ENCODE results near the gene PPP1R8. TPM values are rescaled to one million over a fixed set of nuclear protein-coding genes. Genes with fewer than 3 reads are reported as not detected.

The PPP1R8 gene
- total RNA-seq (47.1 and 58.7 TPM in 2 replicates), polyA plus RNA-seq (13.2 and 13.7 TPM in 2 replicates)

DNA sequence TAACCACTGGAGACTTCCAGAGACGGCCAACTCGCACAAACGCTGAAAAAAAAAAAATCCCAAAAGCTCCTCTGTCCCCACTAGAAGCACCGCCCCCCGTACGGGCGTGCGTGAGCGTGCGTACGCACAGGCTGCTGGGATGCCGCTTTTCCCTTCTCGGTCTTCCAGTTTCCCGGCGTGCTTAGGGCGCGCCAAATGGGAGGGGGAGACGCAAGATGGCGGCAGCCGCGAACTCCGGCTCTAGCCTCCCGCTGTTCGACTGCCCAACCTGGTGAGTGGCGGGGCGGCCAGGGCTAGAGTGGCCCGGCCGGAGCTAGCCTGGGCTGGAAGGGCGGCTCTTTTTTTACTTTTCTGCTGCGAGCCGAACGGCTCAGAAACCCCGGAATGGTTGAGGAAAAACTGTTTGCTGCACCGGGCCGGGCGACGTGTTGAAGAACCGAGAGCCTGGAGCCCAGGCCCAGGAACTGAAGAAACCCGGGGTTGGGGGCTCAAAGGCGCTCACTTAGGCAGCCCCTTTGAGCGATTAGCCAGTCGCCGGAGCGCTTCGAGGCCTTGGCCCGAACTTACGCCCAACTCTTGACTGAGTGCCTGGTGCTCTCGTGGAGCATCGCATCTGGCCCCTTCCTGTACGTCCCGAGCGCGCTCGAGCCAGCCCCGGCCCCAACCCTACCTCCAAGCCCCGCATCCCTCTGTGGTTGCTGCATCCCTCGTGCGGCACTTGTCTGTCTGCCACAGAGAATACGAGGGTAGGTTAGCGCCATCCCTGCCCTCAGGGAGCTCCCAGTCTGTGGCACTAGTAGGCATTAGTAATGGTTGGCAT lies at the start of gene PPP1R8:
TSS of gene PPP1R8 (plus strand) at position 162 of the 820 bp plus-strand sequence. CDS start at position 216, 54 bp downstream.
- no peaks in the 10 kb centered on the region for H3K9me3 ChIP-seq (ENCODE audit: low read depth)

DNA sequence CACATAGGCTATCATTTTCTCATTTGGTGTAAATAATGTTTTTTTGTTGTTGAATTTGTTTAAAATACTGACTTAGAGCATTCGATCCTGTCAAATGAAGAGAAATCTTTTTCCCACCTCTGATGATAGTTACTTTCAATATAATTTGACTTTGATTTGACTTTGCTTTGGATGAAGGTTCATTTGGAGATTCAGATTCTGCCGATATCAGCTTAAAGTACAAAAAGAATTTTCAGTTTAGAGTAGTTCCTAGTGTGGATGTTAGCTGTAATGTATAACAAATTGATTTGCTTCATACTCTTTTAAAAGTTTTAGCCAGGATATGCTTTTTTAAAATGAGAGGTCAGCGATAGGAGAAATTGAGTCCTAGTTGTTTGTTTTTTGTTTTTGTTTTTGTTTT lies 47.6 kb upstream of the PPP1R8 start:
- Histone ChIP-seq H3K4me3 (no peak overlapping the region), H3K27ac (no peak overlapping the region), H3K9me3 (ENCODE audit: low read depth) (no peaks in the 10 kb centered on the region), H3K27me3 (no peaks in the 10 kb centered on the region), H3K4me1 (ENCODE audit: low read depth) (peaks cover 3% of the 10 kb centered on the region), H3K36me3 (no peaks in the 10 kb centered on the region)
- TF ChIP-seq, protein P1, sequence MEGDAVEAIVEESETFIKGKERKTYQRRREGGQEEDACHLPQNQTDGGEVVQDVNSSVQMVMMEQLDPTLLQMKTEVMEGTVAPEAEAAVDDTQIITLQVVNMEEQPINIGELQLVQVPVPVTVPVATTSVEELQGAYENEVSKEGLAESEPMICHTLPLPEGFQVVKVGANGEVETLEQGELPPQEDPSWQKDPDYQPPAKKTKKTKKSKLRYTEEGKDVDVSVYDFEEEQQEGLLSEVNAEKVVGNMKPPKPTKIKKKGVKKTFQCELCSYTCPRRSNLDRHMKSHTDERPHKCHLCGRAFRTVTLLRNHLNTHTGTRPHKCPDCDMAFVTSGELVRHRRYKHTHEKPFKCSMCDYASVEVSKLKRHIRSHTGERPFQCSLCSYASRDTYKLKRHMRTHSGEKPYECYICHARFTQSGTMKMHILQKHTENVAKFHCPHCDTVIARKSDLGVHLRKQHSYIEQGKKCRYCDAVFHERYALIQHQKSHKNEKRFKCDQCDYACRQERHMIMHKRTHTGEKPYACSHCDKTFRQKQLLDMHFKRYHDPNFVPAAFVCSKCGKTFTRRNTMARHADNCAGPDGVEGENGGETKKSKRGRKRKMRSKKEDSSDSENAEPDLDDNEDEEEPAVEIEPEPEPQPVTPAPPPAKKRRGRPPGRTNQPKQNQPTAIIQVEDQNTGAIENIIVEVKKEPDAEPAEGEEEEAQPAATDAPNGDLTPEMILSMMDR (IDR thresholded peaks at IDR 0.05; ENCODE audit: low read depth, low read length), result no peak
- DNase-seq (ENCODE audit: low read depth in 1 of 2, low spot score in 1 of 2), result no peak

More for the DNA sequence above, at the start of gene PPP1R8:
- peaks cover 7% of the 10 kb centered on the region for H3K4me1 ChIP-seq (ENCODE audit: low read depth)
- peak within 1 kb of the TSS; percentile 95 for H3K27ac ChIP-seq
- peak within 1 kb of the TSS; percentile 71 for H3K4me3 ChIP-seq
- DNase-seq (ENCODE audit: low read depth in 1 of 2, low spot score in 1 of 2), result peak; percentile 97 to 98
- H3K27me3 ChIP-seq, result no peaks in the 10 kb centered on the region
- H3K36me3 ChIP-seq, result peaks cover 9% of the 10 kb centered on the region
- TF ChIP-seq, protein P1 (IDR thresholded peaks at IDR 0.05; ENCODE audit: low read depth, low read length), result no peak

DNA sequence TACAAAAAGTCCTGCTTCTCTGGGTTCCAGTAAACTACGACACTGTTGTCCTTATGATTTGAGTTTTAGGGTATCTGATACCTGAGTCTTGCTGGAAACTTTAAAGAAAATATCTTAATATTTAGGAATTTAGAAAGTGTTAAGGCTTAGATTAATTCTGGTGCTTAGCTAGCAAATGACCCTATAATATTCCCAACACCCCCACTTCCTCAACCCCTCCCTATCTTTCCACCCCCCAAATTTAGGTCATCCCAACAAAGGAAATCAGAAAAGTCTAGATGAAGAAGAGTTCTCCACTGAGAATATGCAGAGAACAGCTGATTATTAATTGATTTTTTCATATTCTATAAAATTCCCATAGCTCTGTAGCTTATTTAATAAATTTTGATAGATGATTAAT lies 45.9 kb upstream of the PPP1R8 start:
- Histone ChIP-seq H3K36me3 (no peaks in the 10 kb centered on the region), H3K27me3 (no peaks in the 10 kb centered on the region), H3K27ac (no peak overlapping the region), H3K4me3 (no peak overlapping the region), H3K4me1 (ENCODE audit: low read depth) (peaks cover 9% of the 10 kb centered on the region), H3K9me3 (ENCODE audit: low read depth) (no peaks in the 10 kb centered on the region)
- DNase-seq (ENCODE audit: low read depth in 1 of 2, low spot score in 1 of 2), result no peak
- TF ChIP-seq, protein P1 (IDR thresholded peaks at IDR 0.05; ENCODE audit: low read depth, low read length), result no peak

DNA sequence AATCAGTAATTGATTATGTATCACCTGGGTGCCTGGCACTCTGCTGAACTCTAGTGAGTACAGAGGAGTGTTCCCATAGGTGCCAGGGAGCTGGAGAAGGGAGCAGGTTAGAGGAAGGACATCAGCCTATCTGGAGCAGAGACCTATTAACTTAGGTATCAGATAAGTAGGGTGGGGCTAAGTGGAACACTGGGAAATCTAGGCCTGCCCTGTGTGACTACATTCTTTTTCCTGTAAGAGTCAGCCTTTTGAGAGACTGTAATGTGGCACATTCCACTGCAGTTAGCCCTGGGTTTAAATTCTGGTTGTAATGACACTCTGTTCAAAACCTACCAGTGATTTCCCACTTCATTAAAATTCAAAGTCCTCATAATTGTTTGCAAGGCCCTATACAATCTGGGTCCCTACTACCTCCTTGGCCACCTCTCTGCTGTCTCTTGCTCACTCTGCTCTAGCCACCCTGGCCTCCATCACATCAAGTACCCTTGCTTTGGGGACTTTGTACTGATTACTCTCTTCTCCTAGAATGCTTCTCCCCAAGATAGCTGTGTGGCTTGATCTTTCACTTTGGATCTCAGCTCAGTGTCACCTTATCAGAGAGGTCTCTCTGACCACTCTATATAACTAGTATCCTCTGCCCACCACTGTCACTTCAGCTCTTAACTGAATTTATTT lies 44.7 kb upstream of the PPP1R8 start:
- H3K27me3 ChIP-seq, result no peaks in the 10 kb centered on the region
- no peak overlapping the region for H3K27ac ChIP-seq
- H3K4me1 ChIP-seq (ENCODE audit: low read depth), result peaks cover 11% of the 10 kb centered on the region
- no peak for DNase-seq (ENCODE audit: low read depth in 1 of 2, low spot score in 1 of 2)
- no peaks in the 10 kb centered on the region for H3K36me3 ChIP-seq
- no peak overlapping the region for H3K4me3 ChIP-seq
- TF ChIP-seq, protein P1 (IDR thresholded peaks at IDR 0.05; ENCODE audit: low read depth, low read length), result no peak
- no peaks in the 10 kb centered on the region for H3K9me3 ChIP-seq (ENCODE audit: low read depth)

DNA sequence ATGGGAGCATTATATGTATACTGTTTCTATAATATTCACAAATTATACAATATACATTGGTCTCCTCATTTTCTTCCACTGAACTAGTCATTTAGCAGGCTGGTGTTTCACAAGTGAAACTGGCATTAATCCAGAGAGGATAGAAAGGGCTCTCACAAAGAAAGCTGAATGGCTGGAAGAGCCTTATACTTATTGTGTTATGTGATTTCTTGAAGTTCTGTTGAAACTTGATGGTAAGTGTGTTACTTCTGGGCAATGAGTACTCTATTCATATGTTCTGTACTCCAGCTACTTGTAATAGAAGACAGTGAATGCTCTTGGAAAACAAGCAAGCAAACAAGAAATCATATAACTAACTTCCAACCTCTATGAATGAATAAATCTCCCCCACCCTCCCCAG lies 42.7 kb upstream of the PPP1R8 start:
- no peaks in the 10 kb centered on the region for H3K27me3 ChIP-seq
- peaks cover 11% of the 10 kb centered on the region for H3K4me1 ChIP-seq (ENCODE audit: low read depth)
- DNase-seq (ENCODE audit: low read depth in 1 of 2, low spot score in 1 of 2), result peak in 1 of 2 donors; percentile 89
- H3K9me3 ChIP-seq (ENCODE audit: low read depth), result no peaks in the 10 kb centered on the region
- H3K36me3 ChIP-seq, result no peaks in the 10 kb centered on the region
- no peak overlapping the region for H3K27ac ChIP-seq
- no peak overlapping the region for H3K4me3 ChIP-seq
- TF ChIP-seq, protein P1 (IDR thresholded peaks at IDR 0.05; ENCODE audit: low read depth, low read length), result no peak

Data from cardiac muscle cell (in vitro differentiated cells and primary cell).